HG02763 (cell line): ENCODE measurements around the gene ACSL6.

Experiments
- ATAC-seq: cut with Tn5 transposase; IDR thresholded peaks from one replicate; pipeline ENCODE4 v1.9.1; 2021; ENCODE audit warnings: mild to moderate bottlenecking, moderate library complexity; ENCODE audit not compliant: unreplicated experiment

The ACSL6 gene, protein sequence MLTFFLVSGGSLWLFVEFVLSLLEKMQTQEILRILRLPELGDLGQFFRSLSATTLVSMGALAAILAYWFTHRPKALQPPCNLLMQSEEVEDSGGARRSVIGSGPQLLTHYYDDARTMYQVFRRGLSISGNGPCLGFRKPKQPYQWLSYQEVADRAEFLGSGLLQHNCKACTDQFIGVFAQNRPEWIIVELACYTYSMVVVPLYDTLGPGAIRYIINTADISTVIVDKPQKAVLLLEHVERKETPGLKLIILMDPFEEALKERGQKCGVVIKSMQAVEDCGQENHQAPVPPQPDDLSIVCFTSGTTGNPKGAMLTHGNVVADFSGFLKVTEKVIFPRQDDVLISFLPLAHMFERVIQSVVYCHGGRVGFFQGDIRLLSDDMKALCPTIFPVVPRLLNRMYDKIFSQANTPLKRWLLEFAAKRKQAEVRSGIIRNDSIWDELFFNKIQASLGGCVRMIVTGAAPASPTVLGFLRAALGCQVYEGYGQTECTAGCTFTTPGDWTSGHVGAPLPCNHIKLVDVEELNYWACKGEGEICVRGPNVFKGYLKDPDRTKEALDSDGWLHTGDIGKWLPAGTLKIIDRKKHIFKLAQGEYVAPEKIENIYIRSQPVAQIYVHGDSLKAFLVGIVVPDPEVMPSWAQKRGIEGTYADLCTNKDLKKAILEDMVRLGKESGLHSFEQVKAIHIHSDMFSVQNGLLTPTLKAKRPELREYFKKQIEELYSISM

DNA sequence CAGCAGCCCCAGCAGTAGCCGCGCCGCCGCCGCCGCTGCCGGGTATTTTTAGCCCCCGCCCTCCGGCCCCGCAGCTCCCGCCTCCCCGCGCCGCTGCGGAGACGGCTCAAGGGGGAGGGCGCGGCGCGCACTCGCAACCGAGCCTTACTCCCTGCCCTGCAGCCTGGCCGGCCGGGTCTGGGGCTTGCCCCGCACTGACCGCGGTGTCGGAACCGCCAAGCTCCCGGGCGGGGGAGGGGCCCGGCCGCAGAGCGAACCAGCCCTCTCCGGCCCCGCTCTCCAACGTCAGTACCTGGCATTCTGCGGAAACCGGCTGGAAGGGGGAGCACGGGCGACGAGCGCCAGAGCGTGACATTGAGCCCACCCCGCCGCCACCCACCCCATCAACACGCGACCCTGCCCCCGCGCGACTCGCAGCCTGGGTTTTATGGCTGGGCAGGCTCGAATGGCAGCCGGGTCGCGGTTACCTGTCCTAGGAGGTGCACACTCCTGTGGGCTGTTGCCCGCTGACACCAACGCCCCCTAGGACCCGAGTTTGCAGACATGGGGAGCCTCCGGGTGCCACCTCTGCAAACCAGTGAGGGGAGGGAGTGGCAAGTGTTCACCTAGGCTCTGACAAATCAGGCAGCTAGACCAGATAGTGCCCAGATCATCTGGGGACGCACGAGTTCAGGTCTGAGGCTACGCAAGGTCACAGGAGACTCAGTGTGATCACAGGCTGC is at the start of gene ACSL6:
Gene ACSL6 (minus strand): TSS at position 37 of the 722 bp plus-strand sequence. CDS start 105 bp downstream, outside the sequence.
- ATAC-seq = no peak

DNA sequence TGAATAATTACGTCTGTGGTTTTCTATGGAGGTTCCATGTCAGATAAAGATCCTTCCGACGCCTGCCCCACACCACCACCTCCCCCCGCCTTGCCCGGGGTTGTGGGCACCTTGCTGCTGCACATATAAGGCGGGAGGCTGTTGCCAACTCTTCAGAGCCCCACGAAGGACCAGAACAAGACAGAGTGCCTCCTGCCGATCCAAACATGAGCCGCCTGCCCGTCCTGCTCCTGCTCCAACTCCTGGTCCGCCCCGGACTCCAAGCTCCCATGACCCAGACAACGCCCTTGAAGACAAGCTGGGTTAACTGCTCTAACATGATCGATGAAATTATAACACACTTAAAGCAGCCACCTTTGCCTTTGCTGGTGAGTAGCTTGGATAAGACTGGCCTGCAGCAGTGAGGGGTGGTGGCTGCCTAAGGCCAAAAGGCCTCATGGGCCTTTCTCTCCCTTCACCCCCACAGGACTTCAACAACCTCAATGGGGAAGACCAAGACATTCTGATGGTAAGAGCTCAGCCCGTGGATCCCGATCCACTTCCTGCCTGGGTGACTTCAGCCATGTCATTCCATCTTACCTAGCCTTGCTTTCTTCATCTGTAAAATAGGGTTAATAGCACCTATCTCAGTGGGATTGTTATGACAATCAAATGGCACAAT is 49.2 kb upstream of the ACSL6 start, which contains the start of gene IL3:
Gene IL3 (plus strand): TSS at position 155 of the 661 bp plus-strand sequence. CDS start 52 bp downstream, at position 207.
- ATAC-seq = no peak

DNA sequence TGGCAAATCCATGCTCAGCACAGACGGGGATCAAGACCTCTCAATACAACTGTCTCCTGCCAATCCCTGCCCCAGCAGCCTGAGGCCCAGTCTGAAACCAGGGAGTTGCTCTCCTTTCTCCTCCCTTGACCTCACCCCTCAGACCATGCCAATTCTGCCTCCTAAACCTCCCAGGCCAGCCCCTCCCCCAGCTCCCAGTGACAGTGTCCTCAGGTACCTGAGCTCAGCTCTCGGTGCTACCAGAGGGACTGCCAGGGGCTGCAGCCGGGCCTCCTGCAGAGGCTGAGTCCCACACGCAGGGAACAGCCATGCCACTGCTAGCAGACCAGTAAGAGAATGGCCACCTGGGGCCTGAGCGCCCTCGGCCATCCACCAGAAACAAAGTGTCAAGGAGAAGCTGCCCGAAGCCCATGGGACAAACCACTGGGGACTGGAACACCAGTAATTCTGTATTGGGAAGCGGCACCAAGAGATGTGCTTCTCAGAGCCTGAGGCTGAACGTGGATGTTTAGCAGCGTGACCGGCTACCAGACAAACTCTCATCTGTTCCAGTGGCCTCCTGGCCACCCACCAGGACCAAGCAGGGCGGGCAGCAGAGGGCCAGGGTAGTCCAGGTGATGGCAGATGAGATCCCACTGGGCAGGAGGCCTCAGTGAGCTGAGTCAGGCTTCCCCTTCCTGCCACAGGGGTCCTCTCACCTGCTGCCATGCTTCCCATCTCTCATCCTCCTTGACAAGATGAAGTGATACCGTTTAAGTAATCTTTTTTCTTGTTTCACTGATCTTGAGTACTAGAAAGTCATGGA is 48.4 kb upstream of the ACSL6 start:
- ATAC-seq = no peak

DNA sequence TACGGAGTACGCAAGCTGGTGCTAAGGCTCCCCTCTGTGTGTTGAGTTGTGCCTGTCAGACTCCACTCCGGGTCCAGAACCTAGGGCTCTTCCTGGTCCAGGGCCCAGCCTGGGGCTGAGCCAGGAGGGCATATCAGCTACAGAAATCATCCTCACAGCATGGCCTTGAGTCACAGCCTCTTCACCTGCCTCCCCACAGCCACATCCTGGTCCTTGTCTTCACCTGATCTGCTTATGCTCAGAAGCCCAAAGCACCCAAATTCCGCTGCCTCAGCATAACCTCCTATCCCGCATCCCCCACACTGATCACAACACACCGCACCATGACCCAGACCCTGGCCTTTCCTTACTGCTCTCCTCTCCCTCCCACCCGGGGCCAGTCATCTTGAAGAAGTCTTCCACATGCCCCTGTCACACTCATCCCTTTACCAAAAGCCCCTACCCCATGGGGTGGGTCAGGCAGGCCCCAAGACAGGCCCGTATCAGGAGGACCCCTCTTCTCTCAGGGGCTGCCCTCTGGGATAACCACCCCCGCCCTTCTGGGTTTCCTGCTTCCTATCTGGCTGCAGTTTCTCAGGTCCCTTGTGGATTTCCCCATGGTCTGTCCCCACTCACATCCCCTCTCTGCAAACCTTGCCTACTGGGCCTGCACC is 47.7 kb upstream of the ACSL6 start:
- no peak for ATAC-seq

DNA sequence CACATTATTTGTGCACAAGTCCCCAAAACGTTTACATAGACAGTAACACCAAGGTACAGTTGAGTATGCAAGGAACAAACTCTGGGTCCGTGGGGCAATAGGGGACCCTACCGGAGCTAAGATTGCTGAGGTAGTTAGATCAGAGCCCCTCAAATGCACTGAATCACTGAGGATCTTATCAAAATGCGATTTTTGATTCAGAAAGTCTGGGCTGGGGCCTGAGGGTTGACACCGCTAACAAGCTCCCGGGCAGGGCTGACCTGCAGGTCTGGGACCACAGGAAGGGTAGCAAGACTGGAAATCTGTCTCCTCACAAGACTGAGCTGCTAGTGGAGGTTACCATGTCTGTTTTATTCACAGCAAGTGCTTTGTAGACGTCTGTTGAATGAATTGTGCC is 47.2 kb upstream of the ACSL6 start:
- no peak for ATAC-seq

DNA sequence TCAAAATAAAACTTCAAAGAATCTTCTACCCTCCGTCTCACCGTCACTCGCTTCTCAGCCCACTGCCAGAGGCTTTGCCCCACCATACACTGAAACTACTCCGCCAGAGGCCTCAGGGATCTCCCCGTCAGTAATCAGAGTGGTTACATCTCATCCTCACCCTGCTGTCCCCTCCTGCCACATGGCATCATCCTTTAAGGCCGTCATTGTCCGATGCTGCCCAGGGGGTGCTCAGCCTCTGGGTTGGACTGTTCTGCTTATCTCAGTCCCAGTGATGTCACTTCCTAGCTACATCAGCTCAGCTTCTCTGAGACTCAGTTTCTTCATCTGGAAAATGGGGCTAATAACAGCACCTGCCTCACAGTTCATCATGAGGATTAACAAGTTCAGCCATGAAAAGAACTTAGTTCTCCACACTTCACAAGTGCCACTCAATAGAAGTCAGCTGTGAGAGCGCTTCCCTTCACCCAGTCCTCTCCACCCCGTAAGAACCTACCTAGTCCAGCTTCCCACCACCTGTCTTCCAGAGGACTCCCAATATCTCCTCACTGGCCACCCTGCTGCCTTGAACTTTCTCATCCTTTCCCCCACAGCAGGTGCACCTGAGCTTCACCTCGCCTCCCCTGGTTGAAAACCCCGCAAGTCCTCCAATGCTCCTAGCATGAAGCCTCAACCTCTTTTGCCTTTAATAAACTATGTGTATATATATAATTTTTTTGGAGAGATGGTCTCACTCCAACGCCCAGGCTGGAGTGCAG is 46.2 kb upstream of the ACSL6 start:
- ATAC-seq = no peak

DNA sequence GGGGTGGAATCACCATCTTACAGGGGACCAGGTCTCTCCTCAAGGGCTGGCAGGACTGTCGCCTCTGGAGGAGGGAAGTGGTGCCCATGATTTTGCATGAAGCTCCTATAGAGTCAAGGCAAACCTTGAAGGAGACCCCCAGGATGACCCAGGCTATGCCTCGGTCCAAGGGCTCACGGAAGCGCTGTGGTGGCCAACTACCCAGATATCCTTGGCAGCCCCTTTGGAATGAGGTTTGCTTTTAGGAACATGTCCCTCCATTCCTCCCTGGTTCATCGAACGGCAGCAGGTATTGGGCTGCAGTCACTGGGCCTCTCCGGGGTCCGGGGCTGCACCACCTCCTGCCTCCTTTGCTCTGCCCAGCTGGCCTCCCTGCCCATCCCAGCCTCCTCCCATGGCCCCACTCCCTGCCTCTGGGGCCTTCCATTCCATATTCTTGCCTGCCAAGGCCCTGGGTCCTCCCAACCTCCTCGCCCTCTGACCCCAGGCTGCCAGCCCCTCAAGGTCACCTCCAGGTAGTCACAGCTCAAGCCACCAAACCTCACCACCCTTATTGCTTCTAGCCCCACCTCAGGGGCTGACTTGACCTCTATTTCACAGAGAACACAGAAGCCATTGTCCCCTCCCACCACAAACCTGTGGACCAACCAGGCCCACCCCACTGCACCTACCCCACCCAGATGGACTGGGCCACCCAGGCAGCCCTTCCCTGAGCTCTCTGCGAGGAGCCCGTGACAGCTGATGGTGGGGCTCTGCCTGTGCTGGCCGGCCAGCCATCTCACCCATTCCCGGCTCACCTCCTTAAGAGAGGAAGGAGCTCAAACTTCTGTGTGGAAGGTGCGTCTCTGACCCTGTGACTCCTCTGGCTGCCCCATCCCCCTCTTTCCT is 45.4 kb upstream of the ACSL6 start:
- ATAC-seq = no peak

DNA sequence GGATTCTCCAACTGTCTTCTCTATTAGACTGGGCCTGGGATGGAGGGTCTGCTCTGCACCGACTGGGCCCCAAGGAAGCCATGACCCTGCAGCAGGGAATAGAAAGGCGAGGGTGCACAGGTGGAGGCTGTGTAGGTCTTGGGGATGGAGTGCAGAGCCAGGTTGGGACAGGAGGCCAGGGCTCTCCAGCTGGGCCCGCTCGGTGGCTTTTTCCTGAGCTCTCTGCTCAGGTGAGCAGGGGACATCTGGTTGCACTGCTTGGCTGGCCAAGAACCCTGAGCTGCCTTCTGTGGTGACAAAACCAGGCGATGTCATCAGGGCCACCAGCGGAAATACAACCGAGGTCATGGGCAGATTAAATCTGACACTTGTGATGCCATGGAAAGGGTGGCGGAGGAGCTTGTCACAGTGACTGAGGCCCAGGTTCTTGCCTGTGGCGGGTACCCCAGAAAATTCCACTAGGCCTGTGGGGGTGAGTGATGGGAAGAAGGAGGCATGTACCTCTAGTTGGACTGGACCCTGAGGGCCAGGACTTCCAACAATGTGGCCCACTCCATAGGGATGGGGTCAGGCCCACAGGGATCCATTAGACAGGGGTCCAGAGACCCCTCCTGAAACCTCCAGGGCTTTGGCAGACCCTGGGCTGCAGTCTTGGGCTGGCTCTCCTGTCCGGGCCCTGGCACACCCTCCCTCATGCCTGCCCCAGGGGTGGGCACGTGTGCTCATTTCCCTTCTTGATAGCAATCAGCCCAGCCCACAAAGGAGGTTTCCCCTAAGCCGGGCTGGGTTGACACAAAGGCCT is 44.6 kb upstream of the ACSL6 start:
- no peak for ATAC-seq

DNA sequence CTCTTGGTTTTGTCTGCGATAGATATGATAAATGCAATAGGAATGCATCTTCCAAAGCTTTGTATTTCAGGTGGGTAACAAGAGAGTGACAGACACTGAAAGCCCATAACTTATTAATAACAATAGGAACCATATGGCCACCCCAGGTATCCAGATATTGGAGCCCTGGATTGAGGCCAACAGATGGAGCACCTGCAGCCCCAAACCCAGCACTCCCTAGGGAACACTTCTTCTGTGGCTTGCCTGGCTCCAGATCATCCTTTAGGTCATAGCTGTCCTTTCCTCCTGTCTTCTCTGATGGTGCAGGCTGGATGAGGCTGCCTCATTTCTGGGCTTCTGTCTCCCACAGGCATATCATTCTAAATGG is 44.0 kb upstream of the ACSL6 start:
- ATAC-seq = no peak

DNA sequence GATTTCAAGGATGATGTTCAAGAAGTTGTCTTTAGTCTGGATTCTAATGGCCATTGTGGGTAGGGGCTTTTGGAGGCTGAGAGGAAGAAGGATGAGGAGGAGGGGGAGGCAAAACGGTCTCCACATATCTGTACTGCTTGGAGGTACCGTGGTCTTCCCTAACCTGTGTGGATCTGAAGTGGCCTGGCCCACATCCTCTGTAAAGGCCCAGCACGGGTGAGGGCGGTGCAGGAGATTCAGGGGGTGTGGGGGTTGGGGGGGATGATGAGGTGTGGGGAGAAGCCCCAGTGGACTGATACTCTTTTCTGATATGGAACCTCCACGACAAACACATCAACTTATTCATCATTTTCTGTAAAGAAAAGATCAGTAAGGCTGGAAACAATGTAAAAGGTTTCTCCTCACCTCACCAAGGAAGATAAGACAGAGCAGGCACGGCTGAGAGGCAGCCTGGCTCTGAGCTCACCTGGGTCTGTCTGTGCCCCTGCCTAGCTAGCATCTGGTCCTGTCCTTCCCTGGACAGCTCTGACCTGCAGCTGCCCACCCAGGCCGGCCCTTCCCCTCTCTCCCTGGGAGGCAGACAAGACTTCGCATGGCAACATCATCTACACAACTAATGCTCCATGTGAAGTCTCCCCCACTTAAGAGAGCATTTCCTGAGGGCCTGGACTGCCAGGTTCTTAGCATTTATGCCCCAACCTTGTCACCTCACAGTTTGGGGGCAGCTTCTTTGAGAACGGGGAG is 43.4 kb upstream of the ACSL6 start:
- no peak for ATAC-seq

DNA sequence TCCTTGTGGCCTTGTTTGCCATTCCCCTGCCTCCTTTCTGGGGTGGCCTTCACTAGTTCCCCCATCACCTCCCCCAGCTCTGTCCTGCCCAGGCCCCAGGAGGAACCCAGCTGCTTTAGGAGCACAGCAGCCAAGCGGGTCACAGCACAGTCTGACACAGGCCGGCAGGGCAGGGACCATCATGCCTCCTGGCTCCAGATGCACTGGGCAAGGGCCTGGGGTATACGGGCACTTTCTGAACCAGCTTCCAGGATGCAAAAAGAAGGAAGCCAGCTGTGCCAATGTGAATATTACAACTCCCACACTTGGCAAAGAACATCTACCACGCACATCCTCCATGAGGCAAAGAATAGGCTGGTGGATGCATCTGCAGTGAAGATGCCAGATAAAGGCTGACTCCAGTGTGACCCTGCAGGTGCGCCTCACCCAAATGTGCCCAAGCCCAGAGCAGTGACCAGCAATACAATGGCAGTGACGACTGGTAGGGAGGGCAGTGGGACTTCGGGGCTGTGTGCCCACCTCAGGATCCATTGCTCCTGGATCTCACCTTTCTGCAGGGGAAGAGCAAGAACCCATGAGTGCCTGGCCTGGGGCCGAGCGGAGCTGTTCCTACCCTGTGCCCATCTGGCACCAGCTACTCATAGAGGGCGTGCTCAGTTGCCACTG is 42.7 kb upstream of the ACSL6 start:
- ATAC-seq = no peak

DNA sequence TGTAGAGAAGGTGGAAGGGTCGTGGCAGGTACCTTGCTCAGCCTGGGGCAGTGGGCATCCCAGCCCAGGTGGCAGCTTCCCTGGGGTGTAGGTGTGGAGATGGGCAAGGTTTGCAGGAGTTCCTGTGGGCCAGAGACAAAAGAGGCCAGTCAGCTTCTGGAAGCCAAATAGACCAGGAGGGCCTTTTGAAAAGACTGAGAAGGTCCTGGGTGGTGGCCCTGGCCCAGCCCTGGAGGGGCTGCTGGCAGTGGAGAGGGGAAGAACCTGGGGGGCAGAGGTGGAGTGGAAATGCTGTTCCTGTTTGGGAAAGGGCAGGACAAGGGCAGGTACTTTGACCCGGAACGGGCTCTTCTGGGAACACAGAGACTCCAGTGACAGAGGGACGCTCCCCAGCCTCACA is 42.0 kb upstream of the ACSL6 start:
- ATAC-seq = no peak

DNA sequence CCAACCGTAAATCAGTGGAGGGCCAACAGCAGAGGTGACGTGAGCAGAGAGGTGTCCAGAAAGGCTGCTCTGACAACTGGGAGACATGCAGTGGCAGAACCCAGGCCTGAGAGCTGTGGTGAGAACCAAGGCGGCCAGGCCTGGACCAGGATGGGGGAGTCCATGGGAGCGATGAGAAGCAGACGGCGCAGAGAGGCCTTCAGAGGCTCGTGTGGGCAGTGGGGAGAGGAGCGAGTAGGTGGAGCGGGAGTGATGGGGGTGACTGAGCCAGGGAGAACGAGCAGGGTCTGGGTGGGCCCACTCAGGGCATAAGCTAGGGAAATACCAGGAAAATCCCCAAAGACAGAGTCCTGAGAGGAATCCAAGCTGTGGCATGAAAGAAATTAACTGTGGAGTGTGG is 41.1 kb upstream of the ACSL6 start:
- ATAC-seq = no peak

DNA sequence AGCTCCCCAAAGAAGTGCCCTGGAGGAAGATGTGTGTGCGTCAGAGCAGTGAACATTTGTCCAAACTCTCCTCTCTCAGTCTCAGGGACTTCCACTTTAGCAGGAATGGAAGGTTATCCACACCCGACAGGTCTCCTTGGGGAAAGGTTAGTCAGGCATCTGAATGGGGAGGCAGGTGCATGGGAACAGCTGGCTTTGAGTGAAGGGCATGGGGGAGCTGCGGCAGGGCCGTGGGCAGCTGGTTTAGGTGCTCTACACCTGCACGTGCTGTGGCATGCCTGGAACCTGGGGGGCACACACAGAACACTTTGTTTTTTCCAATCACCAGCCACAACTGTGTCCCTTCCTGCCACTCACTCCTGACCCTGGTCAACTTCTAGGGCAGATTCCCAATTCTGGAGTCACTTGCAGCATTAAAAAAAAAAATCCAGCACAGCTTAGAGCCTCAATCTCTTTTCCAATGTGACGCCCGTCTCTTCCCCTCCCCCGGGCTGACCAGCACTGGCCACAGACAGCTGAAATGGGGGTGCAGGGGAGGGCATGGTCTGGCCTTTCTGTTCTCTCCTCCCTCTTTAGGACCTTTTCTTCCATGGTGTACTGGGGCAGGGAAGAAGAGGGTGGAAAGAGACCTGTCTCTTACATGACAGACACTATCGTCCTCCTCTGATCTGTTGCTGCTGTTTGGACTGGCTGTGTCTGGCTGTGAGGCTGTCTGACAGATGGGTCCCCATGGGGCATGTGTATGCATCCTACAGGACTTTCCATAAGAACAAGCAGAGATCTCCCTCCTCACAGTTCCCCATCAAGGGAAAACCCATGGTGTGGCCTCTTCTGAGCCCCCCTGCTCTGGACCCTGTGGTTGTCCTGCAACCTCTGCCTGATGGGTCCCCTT is 39.4 kb upstream of the ACSL6 start:
- no peak for ATAC-seq

DNA sequence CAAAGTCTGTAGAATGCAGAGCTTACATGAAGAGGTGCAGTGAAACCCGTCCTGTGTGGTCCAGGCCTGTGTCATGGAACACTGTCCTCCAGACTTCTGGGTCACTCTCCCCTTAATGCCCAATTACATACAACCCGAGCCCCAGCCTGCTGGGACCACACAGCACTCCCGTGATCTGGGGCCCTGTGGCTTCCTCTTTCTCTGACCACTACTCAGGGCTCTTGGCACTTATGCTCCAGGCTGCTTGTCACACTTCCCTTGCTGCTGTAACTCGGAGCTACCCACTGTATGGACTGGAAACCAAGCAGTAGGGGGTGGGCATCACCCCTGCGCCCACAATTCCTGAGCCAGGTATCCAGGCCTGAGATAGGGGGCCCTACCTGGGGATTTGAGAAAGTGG is 38.7 kb upstream of the ACSL6 start:
- ATAC-seq = no peak
